GM18520 (cell line): Measurements from ENCODE around the gene CDC20B.
"Not testable (repeated sequence)": the region's sequence is repeated elsewhere in the genome, so short reads cannot be mapped to it uniquely, and the experiment has no call there.

Source experiments
- ATAC-seq: cut with Tn5 transposase; IDR thresholded peaks from one replicate; pipeline ENCODE4 v1.9.1; 2021; ENCODE audit not compliant: unreplicated experiment

CDC20B gene

GRCh38 chr5:55104946-55105701 is 67.9 kb downstream of the CDC20B start:
- ATAC-seq: no peak

- ATAC-seq: no peak
Observed at GRCh38 chr5:55104036-55104772, 68.8 kb downstream of the CDC20B start.

GRCh38 chr5:55102348-55102747 is 70.6 kb downstream of the CDC20B start, which contains the start of gene GZMA:
Gene GZMA (plus strand): TSS chr5:55102646. CDS start chr5:55102683, 37 bp downstream.
- no peak for ATAC-seq

GRCh38 chr5:55101556-55102276 is 71.3 kb downstream of the CDC20B start:
- ATAC-seq: no peak

- ATAC-seq: not testable (repeated sequence)
Observed at GRCh38 chr5:55101148-55101547, 71.8 kb downstream of the CDC20B start.

GRCh38 chr5:55096861-55097260 is 76.1 kb downstream of the CDC20B start:
- ATAC-seq: no peak

GRCh38 chr5:55096182-55096581 is 76.8 kb downstream of the CDC20B start:
- ATAC-seq: no peak

- not testable (repeated sequence) for ATAC-seq
Observed at GRCh38 chr5:55091011-55091410, 82.0 kb downstream of the CDC20B start.

- ATAC-seq: not testable (repeated sequence)
Observed at GRCh38 chr5:55089301-55089700, 83.7 kb downstream of the CDC20B start.

- ATAC-seq: no peak
Observed at GRCh38 chr5:55081541-55081940, 91.4 kb downstream of the CDC20B start.

GRCh38 chr5:55073211-55073610 is 99.8 kb downstream of the CDC20B start:
- no peak for ATAC-seq

GRCh38 chr5:55072666-55073065 is 100.3 kb downstream of the CDC20B start:
- ATAC-seq: no peak

- no peak for ATAC-seq
Observed at GRCh38 chr5:55071413-55071812, 101.6 kb downstream of the CDC20B start.

GRCh38 chr5:55070968-55071367 is 102.0 kb downstream of the CDC20B start:
- no peak for ATAC-seq

GRCh38 chr5:55066277-55066676 is 106.7 kb downstream of the CDC20B start:
- no peak for ATAC-seq

- no peak for ATAC-seq
Observed at GRCh38 chr5:55064523-55064922, 108.5 kb downstream of the CDC20B start.

GRCh38 chr5:55063899-55064298 is 109.1 kb downstream of the CDC20B start:
- no peak for ATAC-seq

GRCh38 chr5:55063220-55063863 is 109.6 kb downstream of the CDC20B start:
- no peak for ATAC-seq
